Measurements from ENCODE around the gene DYNC1I1.

The DYNC1I1 gene

DNA sequence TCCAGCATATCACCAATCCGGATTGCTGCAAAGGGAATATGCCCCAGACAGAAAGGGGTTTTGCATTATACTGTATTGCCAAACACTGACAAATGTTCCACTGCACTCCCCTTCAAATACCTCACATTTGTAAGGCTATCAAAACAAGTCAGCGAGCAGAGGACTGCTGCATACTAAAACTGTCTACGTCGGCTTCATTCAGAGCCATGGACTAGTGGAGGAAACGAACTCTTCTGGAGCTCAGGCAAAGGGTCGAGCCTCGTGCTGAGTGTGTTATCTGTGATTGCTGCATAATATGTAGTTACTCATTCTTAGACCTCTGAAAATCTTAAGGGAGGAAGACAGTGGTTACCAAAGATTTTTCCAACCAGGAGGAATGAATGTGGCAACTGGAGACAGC is 200.2 kb downstream of the DYNC1I1 start:
- TF ChIP-seq, protein P1, sequence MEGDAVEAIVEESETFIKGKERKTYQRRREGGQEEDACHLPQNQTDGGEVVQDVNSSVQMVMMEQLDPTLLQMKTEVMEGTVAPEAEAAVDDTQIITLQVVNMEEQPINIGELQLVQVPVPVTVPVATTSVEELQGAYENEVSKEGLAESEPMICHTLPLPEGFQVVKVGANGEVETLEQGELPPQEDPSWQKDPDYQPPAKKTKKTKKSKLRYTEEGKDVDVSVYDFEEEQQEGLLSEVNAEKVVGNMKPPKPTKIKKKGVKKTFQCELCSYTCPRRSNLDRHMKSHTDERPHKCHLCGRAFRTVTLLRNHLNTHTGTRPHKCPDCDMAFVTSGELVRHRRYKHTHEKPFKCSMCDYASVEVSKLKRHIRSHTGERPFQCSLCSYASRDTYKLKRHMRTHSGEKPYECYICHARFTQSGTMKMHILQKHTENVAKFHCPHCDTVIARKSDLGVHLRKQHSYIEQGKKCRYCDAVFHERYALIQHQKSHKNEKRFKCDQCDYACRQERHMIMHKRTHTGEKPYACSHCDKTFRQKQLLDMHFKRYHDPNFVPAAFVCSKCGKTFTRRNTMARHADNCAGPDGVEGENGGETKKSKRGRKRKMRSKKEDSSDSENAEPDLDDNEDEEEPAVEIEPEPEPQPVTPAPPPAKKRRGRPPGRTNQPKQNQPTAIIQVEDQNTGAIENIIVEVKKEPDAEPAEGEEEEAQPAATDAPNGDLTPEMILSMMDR (IDR thresholded peaks at IDR 0.05; ENCODE audit: insufficient read depth, low read length, poor library complexity, severe bottlenecking): no peak
- H3K27me3 ChIP-seq (replicated peaks; ENCODE audit: control insufficient read depth, insufficient read depth, low read length): no peaks in the 10 kb centered on the region
- H3K36me3 ChIP-seq (ENCODE audit: control insufficient read depth, insufficient read depth, low read length): no peaks in the 10 kb centered on the region
- no peak for DNase-seq (ENCODE audit: extremely low read depth, insufficient read length)
- no peak overlapping the region for H3K4me3 ChIP-seq (replicated peaks; ENCODE audit: low read depth, low read length)

DNA sequence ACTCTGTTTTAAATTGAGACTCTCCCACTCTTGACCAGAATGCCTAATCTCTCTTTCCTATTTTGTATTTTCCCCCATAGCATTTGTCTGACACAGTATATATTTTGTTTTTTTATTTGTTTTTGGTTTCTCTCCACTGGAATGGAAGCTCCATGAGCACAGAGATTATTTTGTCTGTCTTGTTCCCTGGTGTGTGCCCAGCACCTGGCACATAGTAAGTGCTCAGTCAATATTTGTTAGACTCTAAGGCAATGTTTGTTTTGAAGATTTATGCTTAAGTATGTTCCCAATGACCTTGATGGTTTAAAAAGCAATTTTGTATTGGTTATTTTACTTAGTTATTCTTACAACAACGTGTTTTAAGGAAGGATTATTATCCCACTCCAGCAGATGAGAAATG is 201.8 kb downstream of the DYNC1I1 start:
- TF ChIP-seq, protein P1 (IDR thresholded peaks at IDR 0.05; ENCODE audit: insufficient read depth, low read length, poor library complexity, severe bottlenecking): no peak

DNA sequence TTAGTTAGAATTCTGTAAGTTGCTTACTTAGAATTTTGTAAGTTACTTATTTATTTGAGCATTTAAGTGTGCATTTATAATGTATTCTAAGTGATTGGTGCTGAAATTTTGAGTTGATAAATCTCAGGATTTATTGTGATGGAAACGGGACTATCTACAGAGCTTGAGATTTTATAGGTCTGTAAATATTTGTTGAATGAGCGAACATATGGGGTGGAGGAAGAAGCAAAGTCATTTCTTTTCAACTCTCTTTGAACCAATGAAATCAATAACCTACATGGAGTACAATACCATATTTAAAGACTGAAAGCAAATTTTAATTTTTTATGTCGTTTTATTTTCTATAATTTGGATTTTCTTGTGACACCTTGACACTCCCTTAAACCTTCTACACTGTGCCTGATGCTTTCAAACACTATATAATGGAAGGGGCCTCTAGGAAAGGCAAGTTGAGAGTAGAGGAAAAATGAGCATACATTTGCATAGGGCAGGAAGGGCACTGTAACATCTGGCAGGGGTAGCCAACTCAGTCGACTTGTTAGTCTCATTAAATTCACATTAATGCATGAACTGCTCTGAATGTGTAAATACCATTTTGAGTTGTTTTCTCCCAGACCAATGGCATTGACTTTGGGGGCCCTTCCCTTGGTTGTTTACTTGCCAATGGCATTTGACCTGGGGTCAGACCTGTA is 204.2 kb downstream of the DYNC1I1 start:
- no peaks in the 10 kb centered on the region for H3K27me3 ChIP-seq (replicated peaks; ENCODE audit: control insufficient read depth, insufficient read depth, low read length)
- no peak for DNase-seq (ENCODE audit: extremely low read depth, insufficient read length)
- H3K36me3 ChIP-seq (ENCODE audit: control insufficient read depth, insufficient read depth, low read length): no peaks in the 10 kb centered on the region
- H3K4me3 ChIP-seq (replicated peaks; ENCODE audit: low read depth, low read length): no peak overlapping the region
- TF ChIP-seq, protein P1 (IDR thresholded peaks at IDR 0.05; ENCODE audit: insufficient read depth, low read length, poor library complexity, severe bottlenecking): no peak

More for the DNA sequence above, 201.8 kb downstream of the DYNC1I1 start:
- Histone ChIP-seq H3K27me3 (replicated peaks; ENCODE audit: control insufficient read depth, insufficient read depth, low read length) (no peaks in the 10 kb centered on the region), H3K4me3 (replicated peaks; ENCODE audit: low read depth, low read length) (no peak overlapping the region), H3K36me3 (ENCODE audit: control insufficient read depth, insufficient read depth, low read length) (no peaks in the 10 kb centered on the region)
- DNase-seq (ENCODE audit: extremely low read depth, insufficient read length): no peak

DNA sequence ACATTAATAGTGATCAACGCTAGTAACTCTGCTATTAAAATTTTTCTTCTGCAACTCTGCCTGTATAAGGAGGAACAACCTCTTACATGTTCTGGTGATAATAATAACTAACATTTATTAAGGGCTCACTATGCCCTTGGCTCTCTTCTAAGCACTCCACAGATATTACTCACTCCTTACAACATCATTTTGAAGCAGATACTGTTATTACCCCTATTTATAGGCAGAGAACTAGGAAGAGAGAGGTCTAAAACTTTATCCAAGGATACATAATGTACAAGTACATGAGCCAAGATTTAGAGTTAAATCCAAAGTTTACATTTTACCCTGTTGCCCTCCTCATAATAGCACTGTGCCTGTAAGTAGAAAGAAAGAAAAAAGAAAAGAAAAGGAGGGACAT is 205.6 kb downstream of the DYNC1I1 start:
- Histone ChIP-seq H3K4me3 (replicated peaks; ENCODE audit: low read depth, low read length) (no peak overlapping the region), H3K27me3 (replicated peaks; ENCODE audit: control insufficient read depth, insufficient read depth, low read length) (no peaks in the 10 kb centered on the region), H3K36me3 (ENCODE audit: control insufficient read depth, insufficient read depth, low read length) (no peaks in the 10 kb centered on the region)
- DNase-seq (ENCODE audit: extremely low read depth, insufficient read length): no peak
- TF ChIP-seq, protein P1 (IDR thresholded peaks at IDR 0.05; ENCODE audit: insufficient read depth, low read length, poor library complexity, severe bottlenecking): no peak

DNA sequence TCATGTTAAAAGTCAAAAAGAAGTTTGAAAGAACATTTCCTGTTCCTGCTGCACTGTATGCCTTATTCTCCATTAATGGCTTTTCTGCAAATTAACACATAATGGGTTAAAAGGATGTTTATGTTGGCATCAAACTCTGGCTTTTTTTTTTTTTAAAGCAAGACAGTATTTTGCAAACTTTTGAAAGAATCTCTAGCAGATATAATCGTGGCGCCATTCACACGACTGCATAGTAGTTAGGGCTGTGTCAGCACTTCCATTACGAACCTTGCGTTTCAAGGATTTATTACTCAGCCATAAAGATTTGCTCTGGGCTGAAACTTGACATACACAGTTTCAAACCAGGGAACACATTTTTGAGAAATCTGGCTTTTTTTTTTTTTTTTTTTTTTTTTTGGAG is 207.8 kb downstream of the DYNC1I1 start:
- H3K36me3 ChIP-seq (ENCODE audit: control insufficient read depth, insufficient read depth, low read length): no peaks in the 10 kb centered on the region
- H3K27me3 ChIP-seq (replicated peaks; ENCODE audit: control insufficient read depth, insufficient read depth, low read length): no peaks in the 10 kb centered on the region
- no peak overlapping the region for H3K4me3 ChIP-seq (replicated peaks; ENCODE audit: low read depth, low read length)
- TF ChIP-seq, protein P1 (IDR thresholded peaks at IDR 0.05; ENCODE audit: insufficient read depth, low read length, poor library complexity, severe bottlenecking): no peak
- no peak for DNase-seq (ENCODE audit: extremely low read depth, insufficient read length)

DNA sequence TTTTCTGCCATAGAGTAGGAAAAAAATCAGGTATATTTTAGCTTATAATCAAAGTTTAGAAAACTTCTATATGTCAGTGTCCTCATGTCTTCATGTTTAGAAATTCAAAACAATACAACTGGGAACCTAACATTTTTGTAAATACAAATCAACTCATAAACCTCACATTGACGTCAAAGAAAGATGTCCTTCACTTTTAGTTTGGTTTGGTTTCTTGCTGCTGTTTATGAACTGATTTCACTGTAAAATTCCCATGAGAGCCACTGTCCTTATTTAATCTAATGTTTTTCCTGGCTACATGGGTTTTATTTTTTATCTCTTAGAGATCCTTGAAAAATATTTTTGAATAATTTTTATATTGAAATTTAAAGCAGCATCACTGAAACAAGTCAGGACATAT is 208.4 kb downstream of the DYNC1I1 start:
- DNase-seq (ENCODE audit: extremely low read depth, insufficient read length): no peak
- TF ChIP-seq, protein P1 (IDR thresholded peaks at IDR 0.05; ENCODE audit: insufficient read depth, low read length, poor library complexity, severe bottlenecking): no peak
- no peaks in the 10 kb centered on the region for H3K36me3 ChIP-seq (ENCODE audit: control insufficient read depth, insufficient read depth, low read length)

More for the DNA sequence above, 208.4 kb downstream of the DYNC1I1 start:
- Histone ChIP-seq H3K27me3 (replicated peaks; ENCODE audit: control insufficient read depth, insufficient read depth, low read length) (no peaks in the 10 kb centered on the region), H3K4me3 (replicated peaks; ENCODE audit: low read depth, low read length) (no peak overlapping the region)

Measured in GM06990 (cell line).